GM12865 (cell line): ENCODE results near the gene PKNOX2.

Source experiments
- DNase-seq: peaks from one replicate; pipeline ENCODE4 v3.0.0; 2010; ENCODE audit warnings: low read depth
- H3K4me3 ChIP-seq: 2 replicates; pipeline ENCODE4 v1.5.1; 2011; ENCODE audit warnings: mild to moderate bottlenecking, low read depth, low read length, control low read depth
- TF ChIP-seq, protein P1 (sequence below): IDR thresholded peaks from 2 replicates; pipeline ENCODE4 v1.5.1; 2011; ENCODE audit warnings: low read length, control low read depth, low read depth, inconsistent platforms; ENCODE audit not compliant: insufficient read depth; ENCODE audit errors: missing control alignments

Gene PKNOX2

DNA sequence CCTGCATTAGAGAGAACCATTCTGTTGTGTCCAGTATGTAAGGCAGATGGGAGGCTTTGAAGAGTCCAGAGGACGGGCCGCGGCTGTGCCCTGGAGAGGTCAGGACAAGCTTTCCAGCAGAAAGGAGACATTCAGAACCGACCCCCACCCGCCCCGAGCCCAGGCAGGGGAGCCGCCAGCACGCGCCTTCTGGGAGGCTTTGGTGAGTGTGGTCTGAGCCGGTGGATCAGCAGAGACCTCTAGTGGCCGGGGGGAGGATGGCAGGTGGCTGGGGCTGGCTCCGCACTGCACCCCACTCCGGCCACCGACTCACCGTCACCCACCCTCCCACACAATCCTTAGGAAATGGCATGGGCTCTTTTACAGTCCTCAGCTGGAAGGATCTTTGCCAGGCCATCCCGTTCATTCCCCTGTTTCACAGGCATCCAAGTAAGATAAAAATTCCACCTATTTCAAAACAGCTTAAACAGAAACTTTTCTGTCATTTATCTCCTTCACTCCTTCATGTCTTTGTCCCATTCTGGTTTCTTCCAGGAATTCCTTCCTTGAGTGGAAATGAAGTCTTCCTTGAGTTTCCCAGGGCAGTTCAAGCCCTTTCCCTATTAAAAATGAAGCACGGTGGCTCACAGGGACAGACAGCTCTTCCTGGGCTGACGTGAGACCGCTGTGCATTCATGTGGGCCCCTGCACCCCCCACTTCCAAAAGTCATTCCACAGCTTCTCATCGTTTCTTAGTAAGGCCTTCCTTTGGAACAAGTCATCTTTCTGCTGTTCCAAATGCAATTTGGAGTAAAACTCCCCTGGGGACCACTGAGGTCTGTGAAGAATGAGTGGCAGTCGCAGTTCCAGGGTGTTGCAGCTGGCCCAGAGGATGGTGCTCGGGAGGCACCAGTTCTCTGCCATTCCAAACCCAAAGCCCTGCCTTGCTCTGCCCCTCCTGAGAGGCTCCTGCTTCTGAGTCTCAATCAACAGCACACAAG, 240.6 kb downstream of the PKNOX2 start:
- DNase-seq, result peak; percentile 53
- H3K4me3 ChIP-seq, result no peak overlapping the region
- TF ChIP-seq, protein P1, sequence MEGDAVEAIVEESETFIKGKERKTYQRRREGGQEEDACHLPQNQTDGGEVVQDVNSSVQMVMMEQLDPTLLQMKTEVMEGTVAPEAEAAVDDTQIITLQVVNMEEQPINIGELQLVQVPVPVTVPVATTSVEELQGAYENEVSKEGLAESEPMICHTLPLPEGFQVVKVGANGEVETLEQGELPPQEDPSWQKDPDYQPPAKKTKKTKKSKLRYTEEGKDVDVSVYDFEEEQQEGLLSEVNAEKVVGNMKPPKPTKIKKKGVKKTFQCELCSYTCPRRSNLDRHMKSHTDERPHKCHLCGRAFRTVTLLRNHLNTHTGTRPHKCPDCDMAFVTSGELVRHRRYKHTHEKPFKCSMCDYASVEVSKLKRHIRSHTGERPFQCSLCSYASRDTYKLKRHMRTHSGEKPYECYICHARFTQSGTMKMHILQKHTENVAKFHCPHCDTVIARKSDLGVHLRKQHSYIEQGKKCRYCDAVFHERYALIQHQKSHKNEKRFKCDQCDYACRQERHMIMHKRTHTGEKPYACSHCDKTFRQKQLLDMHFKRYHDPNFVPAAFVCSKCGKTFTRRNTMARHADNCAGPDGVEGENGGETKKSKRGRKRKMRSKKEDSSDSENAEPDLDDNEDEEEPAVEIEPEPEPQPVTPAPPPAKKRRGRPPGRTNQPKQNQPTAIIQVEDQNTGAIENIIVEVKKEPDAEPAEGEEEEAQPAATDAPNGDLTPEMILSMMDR, result peak; percentile 98

DNA sequence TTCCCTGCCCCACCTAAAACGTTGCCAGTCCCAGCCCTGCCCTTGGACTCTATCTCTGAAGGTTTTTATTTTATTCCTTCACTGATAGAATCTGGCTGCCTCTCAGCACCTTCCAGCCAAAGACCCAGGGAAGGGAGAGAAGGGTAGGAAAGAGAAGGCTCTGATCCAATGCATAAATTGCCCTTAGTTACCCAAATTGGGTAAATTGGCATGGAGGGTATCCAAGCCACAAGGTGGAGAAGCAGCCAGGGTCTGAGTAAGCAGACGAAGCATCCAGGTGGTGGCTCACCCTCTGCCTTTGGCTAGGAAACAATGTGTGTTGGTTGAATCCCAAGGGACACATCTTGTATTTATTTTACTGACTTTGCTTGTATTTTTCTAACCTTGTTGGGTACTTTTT, 242.5 kb downstream of the PKNOX2 start:
- DNase-seq, result no peak
- TF ChIP-seq, protein P1, result no peak
- H3K4me3 ChIP-seq, result no peak overlapping the region

DNA sequence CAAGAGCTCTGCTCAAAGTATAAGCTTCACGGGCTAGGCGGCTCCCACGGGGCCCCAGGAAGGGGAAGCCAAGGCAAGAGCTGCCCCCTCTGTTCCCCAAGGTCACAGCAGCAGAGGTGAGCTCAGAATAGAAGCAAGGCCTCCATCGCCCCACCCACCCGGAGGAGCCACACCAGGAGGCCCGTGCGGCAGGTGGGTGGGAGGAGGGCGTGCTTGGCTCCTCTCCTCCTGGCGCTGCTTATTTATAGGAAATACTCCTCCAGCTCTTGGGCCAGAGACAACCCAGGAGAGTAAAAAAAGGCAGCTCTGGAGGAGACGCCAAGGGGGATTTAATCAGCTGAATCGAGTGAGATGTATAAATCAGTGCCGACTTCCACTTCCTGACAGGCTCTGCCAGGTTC, 243.8 kb downstream of the PKNOX2 start:
- TF ChIP-seq, protein P1, result no peak
- H3K4me3 ChIP-seq, result no peak overlapping the region
- no peak for DNase-seq

DNA sequence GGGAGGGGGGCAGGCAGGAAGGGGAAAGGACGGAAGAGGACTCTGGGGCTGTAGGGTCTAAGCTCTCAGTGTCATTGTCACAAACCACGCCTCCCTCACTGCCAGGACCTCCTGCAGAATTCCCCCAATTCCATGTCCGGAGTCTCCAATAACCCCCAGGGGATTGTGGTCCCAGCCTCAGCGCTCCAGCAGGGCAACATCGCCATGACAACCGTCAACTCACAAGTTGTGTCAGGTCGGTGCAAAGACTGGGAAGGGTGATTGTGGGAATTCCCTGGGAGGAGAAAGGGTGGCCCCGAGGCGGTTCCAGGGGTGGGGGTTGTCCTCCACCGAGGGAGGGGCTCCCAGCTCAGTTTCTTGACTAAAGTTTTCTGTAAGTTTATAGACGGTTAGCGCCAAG, 245.5 kb downstream of the PKNOX2 start:
- H3K4me3 ChIP-seq, result no peak overlapping the region
- TF ChIP-seq, protein P1, result no peak
- DNase-seq, result no peak

DNA sequence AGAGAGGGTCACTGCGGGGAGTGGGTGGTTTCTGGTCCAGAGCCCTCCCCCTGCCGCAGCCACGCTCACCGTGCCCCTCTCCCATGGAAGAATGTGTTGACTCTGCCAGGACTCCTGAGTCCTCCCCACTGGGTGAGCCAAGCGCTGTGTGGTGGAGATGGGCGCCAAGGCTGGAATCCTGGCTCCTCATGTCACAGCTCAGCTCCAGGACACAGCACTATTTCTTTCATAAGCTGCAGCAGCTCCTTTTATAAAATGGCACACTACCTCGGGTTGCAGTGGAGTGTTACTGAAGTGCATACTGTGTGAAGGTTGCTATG, 247.6 kb downstream of the PKNOX2 start:
- TF ChIP-seq, protein P1, result no peak
- no peak overlapping the region for H3K4me3 ChIP-seq
- no peak for DNase-seq

DNA sequence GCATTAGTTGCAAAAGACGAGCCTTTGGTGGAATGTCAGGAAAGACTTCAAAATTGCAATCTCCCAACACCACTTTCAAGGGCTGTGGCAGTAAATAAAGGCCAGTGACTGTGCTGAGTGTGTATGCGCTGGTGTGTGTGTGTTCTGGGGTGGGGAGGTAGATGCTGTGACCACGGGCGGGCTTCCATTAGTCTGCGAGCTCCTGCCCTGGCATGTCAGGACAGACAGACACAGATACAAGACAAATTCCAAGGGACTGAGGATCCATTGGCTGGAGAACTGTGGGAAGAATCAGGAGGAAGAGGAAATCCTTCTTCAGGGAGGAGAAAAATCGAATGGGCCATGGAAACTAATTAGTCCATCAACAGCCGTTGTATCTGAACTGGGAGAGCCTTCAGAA, 248.0 kb downstream of the PKNOX2 start:
- TF ChIP-seq, protein P1, result no peak
- no peak overlapping the region for H3K4me3 ChIP-seq
- DNase-seq, result no peak

DNA sequence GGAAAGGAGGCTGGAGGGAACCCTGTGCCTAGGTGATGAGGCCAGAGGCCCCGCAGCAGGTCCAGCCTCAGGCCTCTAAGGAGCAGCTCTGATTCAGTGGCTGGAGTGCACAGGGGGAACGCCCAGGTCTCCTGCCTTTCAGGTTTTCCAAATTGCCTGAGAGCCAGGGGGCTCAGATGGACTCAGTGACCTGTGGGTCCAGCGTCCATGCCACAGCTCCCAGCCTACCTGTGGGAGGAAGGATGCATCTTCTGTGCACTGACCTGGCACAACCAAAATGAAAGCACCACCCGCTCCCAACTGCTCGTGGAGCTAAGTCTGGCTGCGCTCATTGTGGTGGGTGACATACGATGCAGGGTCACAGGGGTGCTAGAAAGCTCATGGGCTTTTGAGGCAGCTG, 248.7 kb downstream of the PKNOX2 start:
- TF ChIP-seq, protein P1, result no peak
- H3K4me3 ChIP-seq, result no peak overlapping the region
- DNase-seq, result no peak
